GM12878 (cell line): ENCODE measurements around the gene PARP8. TPM values are rescaled to one million over a fixed set of nuclear protein-coding genes. Genes with fewer than 3 reads are reported as not detected.

Experiments
- ATAC-seq: fragments of 200-7000 bp; cut with Tn5 transposase; 3 replicates; pipeline ENCODE4 v1.9.1; 2020; ENCODE audit warnings: mild to moderate bottlenecking, moderate library complexity
- BruUV-seq: library from RNA; stranded (reverse); fragments of 400-500 nt; replicated peaks from 2 replicates; lab custom pipeline; 2021; lab: Mats Ljungman, UMichigan
- CTCF ChIA-PET: fragments of 300-600 bp; sonication (Branson Sonifier 250); formaldehyde crosslinking; extraction: SDS; loops from one replicate; lab custom pipeline; 2021; ENCODE audit warnings: inconsistent platforms; lab: Yijun Ruan, JAX
- POLR2A ChIA-PET: fragments of 350-600 bp; formaldehyde crosslinking; extraction: SDS; loops from one replicate; lab custom pipeline; 2021; ENCODE audit warnings: inconsistent platforms; lab: Charles Lee
- RAD21 ChIA-PET: fragments of 300-600 bp; sonication (Branson Sonifier 250); formaldehyde crosslinking; loops from one replicate; lab custom pipeline; 2023; ENCODE audit warnings: antibody characterized with exemption; ENCODE audit not compliant: unreplicated experiment; lab: Charles Lee
- SMC1A ChIA-PET: fragments of 300-600 bp; sonication (Branson Sonifier 250); formaldehyde crosslinking; loops from one replicate; lab custom pipeline; 2023; ENCODE audit not compliant: unreplicated experiment, uncharacterized antibody; lab: Charles Lee
- DNase-seq: peaks from one replicate; pipeline ENCODE4 v3.0.0-alpha.2; 2011; ENCODE audit warnings: low read depth, low spot score
- FAIRE-seq: peaks from 3 replicates; lab custom pipeline; 2011; peaks lifted over from hg19 to GRCh38; lab: Jason Lieb, UNC
- H2AFZ ChIP-seq: 2 replicates; pipeline ENCODE4 v1.6.0; 2011; ENCODE audit warnings: low read depth, low read length, control low read depth; ENCODE audit not compliant: control insufficient read depth
- H3K27ac ChIP-seq: 2 replicates; pipeline ENCODE4 v1.5.1; 2011; ENCODE audit warnings: control low read depth; ENCODE audit not compliant: control insufficient read depth, insufficient read depth
- H3K27me3 ChIP-seq, 2 experiments: replicated peaks in 1 of 2; 2 replicates each; pipeline versions ENCODE4 v1.6.0 to v1.6.1; 2011; ENCODE audit warnings: low read length in 1 of 2; ENCODE audit not compliant: control insufficient read depth in 2 of 2, insufficient read depth in 2 of 2
- H3K36me3 ChIP-seq, 2 experiments: 2 replicates each; pipeline ENCODE4 v1.5.1; 2011; ENCODE audit warnings: low read length in 1 of 2; ENCODE audit not compliant: control insufficient read depth in 2 of 2, insufficient read depth in 2 of 2
- H3K4me1 ChIP-seq: 2 replicates; pipeline ENCODE4 v1.6.1; 2011; ENCODE audit warnings: mild to moderate bottlenecking, low read length, moderate library complexity, mixed read lengths; ENCODE audit not compliant: control insufficient read depth, insufficient read depth
- H3K4me2 ChIP-seq: 2 replicates; pipeline ENCODE4 v1.6.0; 2011; ENCODE audit warnings: control low read depth; ENCODE audit not compliant: control insufficient read depth, insufficient read depth
- H3K4me3 ChIP-seq: fragments of 200-600 bp; sonication (generic); 2 replicates; pipeline ENCODE4 v1.5.1; 2016
- H3K79me2 ChIP-seq: 2 replicates; pipeline ENCODE4 v1.6.0; 2011; ENCODE audit warnings: low read length; ENCODE audit not compliant: control insufficient read depth, insufficient read depth
- H3K9ac ChIP-seq: 2 replicates; pipeline ENCODE4 v1.8.0; 2011; ENCODE audit warnings: low read length, control low read depth, mixed read lengths; ENCODE audit not compliant: control insufficient read depth, insufficient read depth
- H3K9me3 ChIP-seq: replicated peaks from 3 replicates; pipeline ENCODE4 v1.5.1; 2011; ENCODE audit warnings: mild to moderate bottlenecking, low read length; ENCODE audit not compliant: control insufficient read depth, insufficient read depth
- H4K20me1 ChIP-seq: 2 replicates; pipeline ENCODE4 v1.6.0; 2011; ENCODE audit not compliant: control insufficient read depth, insufficient read depth
- IKZF1 ChIP-seq: fragments of 450-650 bp; conservative IDR thresholded peaks from 2 replicates; pipeline ENCODE4 v1.6.1; 2017; ENCODE audit warnings: antibody characterized with exemption, mild to moderate bottlenecking
- IKZF2 ChIP-seq, 2 experiments: fragments of 450-650 bp; IDR thresholded peaks; 2 replicates each; pipeline ENCODE4 v1.6.1; 2017; ENCODE audit warnings: mild to moderate bottlenecking in 2 of 2, moderate library complexity in 2 of 2
- RELB ChIP-seq: fragments of 450-650 bp; IDR thresholded peaks from 2 replicates; pipeline ENCODE4 v1.6.1; 2017; ENCODE audit warnings: low read depth, mild to moderate bottlenecking, moderate library complexity
- TCF7 ChIP-seq: IDR thresholded peaks from 2 replicates; pipeline ENCODE4 v1.6.1; 2014; ENCODE audit warnings: antibody characterized with exemption, borderline replicate concordance
- WGBS: methylation state at CpG from one replicate; pipeline ENCODE4 v1.1.6; 2016; ENCODE audit warnings: low lambda C conversion rate; ENCODE audit not compliant: insufficient replicate concordance, insufficient coverage; ENCODE audit errors: missing lambda C conversion rate; 5-methylcytosine and 5-hydroxymethylcytosine counted together
- in situ Hi-C: fragments of 300-500 bp; cut with MboI; formaldehyde crosslinking; loops from 9 replicates; pipeline ENCODE4 v1.14.3; 2018; ENCODE audit warnings: mixed read lengths
- intact Hi-C: fragments of 100-400 bp; cut with micrococcal nuclease; formaldehyde crosslinking; loops from one replicate; pipeline ENCODE4 v1.14.2; 2022; ENCODE audit not compliant: unreplicated experiment
- polyA plus RNA-seq, 11 experiments: library from polyadenylated mRNA; depleted of rRNA in 4 of 11; unstranded in 6 of 11; stranded (reverse) in 5 of 11; fragments of >200 nt; fragmentation: Nextera tagmentation in 4 of 11; fragmentation: Illumina TruSeq in 1 of 11; extraction: Ambion mirVana in 4 of 11; extraction: Trizol in 1 of 11; gene quantifications; 1 replicate in 1 of 11; 2 replicates in 10 of 11; pipeline versions ENCODE4 v1.2.1 to v1.2.3, GENCODE V29; 2011 to 2016; ENCODE audit warnings: inconsistent platforms in 2 of 11, missing spikeins in 2 of 11, low read depth in 1 of 11
- total RNA-seq, 4 experiments: library from RNA; depleted of rRNA in 3 of 4; stranded (reverse); fragments of >200 nt in 3 of 4; fragmentation: Illumina TruSeq in 1 of 4; extraction: Trizol in 1 of 4; gene quantifications; 2 replicates each; pipeline versions ENCODE4 v1.2.1 to v1.2.3, GENCODE V29; 2013 to 2021

Gene PARP8
- total and polyA plus RNA-seq, 10 of the 15 experiments (the other 5 are each of a cell fraction or from before 2014, with no cell fraction given): 9.1 to 65.2 (median 20.6) TPM

GRCh38 chr5:50744776-50745175 lies 78.3 kb downstream of the PARP8 start:
- Histone ChIP-seq H3K9ac (peak overlapping the region; percentile 22; the same call in 1 of the 2 replicates), H3K9me3 (no peaks in the 10 kb centered on the region), H3K27me3 (no peaks in the 10 kb centered on the region), H3K4me3 (peak overlapping the region; percentile 54), H2AFZ (peak overlapping the region; percentile 12; the same call in 1 of the 2 replicates), H3K27ac (peak overlapping the region; percentile 65), H4K20me1 (no peaks in the 10 kb centered on the region), H3K36me3 (no peaks in the 10 kb centered on the region; a peak in 2 of 4 replicates), H3K79me2 (peaks cover 35% of the 10 kb centered on the region), H3K4me2 (peak overlapping the region; percentile 88), H3K4me1 (peaks cover 6% of the 10 kb centered on the region; the same call in 1 of the 2 replicates)
- RAD21 ChIA-PET: interaction anchor here (0.7 to 3.5 kb wide), 8 partner anchors 20 to 170 kb away, joined by 3 to 15 read pairs (median 5); no protein-coding TSS in a partner anchor
- 0% methylated on average over 2 of the region's 2 CpGs for WGBS
- intact Hi-C loops (loop anchor here (5.0 to 10.0 kb wide), 3 partner anchors 32 to 180 kb away; no protein-coding TSS in a partner anchor), in situ Hi-C loops (no loop called here)
- 0 out of 2 replicates have a peak, but pooled peaks have one; percentile 36 for TF ChIP-seq RELB
- no peak for TF ChIP-seq TCF7
- peak; percentile 32; the same call in 1 of the 2 replicates for TF ChIP-seq IKZF1
- peak; percentile 41 to 45; a peak in 1 of 4 replicates for TF ChIP-seq IKZF2 (IDR thresholded peaks at IDR 0.05)
- FAIRE-seq (no peak), ATAC-seq (peak; percentile 76), DNase-seq (peak; percentile 27)
- CTCF ChIA-PET: interaction anchor here (1.1 kb wide), 1 partner anchor 225 kb away, joined by 3 read pairs; no protein-coding TSS in a partner anchor
- POLR2A ChIA-PET: interaction anchor here (0.7 kb wide), 1 partner anchor 79 kb away, joined by 3 read pairs; no protein-coding TSS in a partner anchor
- BruUV-seq: no TSS peak
- SMC1A ChIA-PET: interaction anchor here (0.8 to 3.8 kb wide), 11 partner anchors 12 to 80 kb away, joined by 3 to 15 read pairs (median 4); no protein-coding TSS in a partner anchor
